Nucleus accumbens (tissue), 56 donors: ENCODE data around the gene PRDM16.
"Not testable (repeated sequence)": the region's sequence is repeated elsewhere in the genome, so short reads cannot be mapped to it uniquely, and the experiment has no call there.

Source experiments
- DNase-seq, 56 donors: peaks; one replicate each; lab custom pipeline; 2025; lab: John Stamatoyannopoulos, UW

PRDM16 gene

DNA sequence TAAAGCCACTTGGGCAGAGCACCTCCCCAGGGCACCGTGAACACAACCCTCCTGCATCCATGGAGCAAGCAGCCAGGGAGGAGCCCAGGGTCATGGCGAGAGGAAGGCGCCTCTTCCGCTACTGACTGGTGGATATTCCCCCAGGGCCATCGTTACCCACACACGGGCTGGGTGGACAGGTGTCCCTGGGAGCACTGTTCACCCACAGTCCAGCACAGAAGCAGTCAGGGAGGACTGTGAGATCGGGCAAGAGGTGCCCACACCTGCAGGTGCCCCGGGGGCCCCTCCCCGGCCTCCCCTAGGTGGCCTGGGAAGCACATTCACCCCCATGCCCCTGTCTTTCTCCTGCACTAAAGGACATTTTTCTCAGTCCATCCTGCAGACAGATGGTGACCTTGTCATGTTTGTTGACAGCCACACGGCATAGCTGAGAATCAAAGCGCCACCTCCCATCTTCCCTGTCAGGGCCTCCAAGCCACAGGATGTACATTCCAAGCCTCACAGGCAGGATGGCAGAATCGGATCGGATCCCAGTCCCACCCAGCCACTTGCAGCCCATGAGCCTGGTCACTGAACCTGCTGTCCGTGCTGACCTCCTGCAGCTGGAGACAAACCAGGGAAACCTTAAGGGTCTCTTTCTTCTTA, 160.2 kb downstream of the PRDM16 start:
- DNase-seq = no peak

DNA sequence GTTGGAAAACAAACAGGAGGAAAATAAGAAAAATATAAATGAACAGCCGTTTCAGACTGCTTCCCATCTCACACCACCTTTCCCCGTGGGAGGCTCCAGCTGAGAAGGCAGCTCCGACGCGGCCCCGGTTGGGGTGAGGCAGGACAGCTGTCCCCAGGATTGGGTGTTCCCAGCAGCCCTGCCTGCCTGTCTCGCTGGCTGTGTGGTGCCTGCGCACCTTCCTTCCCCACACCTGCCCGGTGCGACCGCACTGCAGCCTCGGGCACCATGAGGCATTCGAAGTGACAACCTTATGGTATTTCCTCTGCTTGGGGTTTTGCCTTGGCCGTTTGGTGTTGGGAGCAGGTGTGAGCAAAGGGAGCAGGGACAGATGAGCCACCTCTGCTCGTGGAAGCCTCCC, 161.6 kb downstream of the PRDM16 start:
- DNase-seq = no peak

DNA sequence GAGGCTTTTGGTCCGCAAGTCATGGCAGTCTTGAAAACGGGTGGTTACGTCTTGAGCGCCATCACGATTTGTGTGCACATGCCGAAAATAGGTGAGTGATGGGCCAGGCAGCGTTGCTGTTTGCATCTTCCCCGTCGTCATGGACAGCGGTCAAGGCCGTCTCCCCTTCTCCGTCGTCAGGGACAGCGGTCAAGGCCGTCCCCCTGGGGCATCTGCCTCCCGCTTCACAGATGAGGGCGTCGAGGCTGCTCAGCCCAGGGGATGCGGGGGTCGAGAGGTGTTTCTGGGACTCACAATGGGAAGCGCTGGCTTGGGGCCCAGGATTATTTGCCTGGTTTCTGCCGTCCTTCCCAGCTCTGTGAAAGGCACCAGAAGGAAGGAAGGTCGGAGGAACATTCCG, 162.2 kb downstream of the PRDM16 start:
- no peak for DNase-seq

DNA sequence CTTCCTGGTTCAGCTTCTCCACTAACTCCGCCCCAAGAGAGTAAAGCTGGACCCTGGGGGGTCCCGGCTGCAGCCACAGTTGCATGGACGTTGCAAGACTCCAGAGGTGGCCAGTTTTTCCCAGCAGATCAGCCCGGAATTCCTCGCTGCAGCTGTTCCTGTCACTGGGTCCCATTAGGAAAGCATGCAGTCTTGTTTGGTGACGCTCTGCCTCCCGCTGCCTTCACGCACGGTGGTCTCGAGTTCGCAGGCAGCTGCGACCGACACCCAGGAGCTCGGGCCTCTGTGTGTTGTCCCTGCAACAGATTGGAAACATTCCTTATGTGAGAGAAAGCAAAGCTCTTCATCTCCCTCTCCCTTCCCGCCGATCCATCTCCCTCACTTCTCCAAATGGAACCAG, 162.8 kb downstream of the PRDM16 start:
- no peak for DNase-seq

DNA sequence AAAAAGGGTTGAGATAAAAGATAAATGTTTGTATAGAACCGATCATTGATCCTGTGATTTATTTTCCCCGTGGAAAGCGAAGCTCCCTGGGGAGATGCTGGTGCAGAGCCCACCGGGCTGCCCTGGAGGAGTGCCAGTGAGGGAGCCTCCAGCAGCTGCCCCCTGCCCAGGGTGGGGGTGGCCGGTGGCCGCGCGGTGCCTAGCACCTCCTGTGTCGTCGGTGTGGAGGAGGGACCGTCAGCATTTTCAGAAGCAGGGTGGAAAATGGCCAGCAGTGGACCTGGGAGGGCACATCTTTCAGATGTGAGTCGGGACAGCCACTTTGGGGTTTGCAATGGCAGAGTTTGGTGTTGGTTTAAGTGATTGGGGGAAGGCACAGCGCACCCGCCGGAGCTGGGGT, 164.0 kb downstream of the PRDM16 start:
- no peak for DNase-seq

DNA sequence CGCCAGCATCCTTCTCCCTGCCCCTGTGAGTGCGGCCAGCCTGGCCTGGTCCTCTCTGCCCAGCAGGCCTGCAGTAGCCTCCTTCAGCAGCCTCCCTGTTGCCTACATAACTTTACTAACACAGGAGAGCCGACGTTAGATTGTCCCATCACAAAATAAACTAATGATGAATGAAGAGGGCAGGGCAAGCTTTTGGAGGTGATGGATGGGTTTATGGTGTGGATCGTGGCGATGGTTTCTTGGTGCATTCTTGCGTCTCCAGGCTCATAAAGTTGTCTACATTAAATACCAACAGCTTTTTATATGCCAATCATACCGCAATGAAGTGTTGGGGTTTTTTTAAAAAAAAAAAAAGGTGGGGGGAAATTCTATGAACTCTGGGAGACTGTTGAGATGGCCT, 164.5 kb downstream of the PRDM16 start:
- DNase-seq = no peak

- no peak for DNase-seq
Observed at GRCh38 chr1:3234281-3234680, 165.3 kb downstream of the PRDM16 start.

DNA sequence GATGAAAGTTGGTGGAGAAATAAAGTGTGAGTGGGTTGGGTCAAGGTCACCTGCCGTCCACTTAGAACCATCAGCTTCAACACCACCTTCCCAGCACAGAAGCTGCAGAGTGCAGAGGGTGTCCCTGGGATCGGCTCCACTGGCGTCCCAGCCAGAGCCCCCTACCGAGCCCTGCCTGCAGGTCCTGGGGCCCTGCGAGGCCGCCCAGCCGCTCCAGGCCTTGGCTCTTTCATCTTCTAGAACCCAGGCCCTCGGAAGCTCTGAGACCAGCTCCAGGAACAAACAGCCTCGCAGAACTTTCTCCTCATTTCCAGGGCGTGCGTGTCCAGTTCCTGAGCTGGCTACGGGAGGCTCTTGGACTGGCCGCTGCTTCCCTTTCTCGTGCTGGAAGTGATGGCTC, 166.0 kb downstream of the PRDM16 start:
- no peak for DNase-seq

GRCh38 chr1:3235496-3235895, 166.5 kb downstream of the PRDM16 start:
- DNase-seq = no peak

DNA sequence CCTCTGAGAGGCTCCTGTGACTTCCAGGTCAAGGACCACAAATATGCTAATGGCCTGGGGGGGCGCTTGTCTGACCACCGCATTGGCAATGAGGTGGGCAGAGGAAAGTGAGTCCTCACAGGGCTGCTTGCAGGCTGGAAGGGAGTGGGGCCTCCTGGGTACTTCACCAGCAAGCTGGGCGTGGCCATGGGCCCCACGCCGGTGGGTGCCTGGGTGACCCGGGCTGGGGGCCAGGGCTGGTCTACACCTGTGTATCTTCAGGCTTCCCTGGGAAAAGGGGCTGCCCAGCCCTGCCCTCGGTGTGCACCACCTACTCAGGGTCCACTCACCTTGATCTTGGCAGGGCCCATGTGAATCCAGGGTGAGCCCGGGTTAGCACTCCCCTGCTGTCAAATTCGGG, 167.4 kb downstream of the PRDM16 start:
- no peak for DNase-seq

- no peak for DNase-seq
Observed at GRCh38 chr1:3236955-3237354, 168.0 kb downstream of the PRDM16 start.

DNA sequence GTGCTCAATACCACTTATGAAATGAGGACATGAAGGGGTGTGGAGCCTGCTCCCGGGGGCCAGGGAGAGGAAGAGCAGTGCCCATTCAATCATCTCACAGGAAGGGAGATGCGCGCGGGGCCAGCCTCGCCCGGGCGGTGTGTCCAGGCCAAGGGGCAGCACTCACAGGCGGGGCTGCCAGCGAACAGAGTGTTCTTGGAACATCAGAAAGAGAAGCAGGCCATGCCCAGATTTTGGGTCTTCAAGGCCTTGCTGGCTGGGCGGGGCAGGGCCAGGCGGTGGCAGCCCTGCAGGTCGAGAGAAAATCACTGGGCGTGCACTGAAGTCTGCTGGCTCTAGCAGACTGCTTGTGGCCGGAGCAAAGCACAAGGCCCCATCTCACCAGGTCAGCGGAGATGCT, 168.6 kb downstream of the PRDM16 start:
- peak in 7 of 56 donors; percentile 12 to 55 (median 47) for DNase-seq

DNA sequence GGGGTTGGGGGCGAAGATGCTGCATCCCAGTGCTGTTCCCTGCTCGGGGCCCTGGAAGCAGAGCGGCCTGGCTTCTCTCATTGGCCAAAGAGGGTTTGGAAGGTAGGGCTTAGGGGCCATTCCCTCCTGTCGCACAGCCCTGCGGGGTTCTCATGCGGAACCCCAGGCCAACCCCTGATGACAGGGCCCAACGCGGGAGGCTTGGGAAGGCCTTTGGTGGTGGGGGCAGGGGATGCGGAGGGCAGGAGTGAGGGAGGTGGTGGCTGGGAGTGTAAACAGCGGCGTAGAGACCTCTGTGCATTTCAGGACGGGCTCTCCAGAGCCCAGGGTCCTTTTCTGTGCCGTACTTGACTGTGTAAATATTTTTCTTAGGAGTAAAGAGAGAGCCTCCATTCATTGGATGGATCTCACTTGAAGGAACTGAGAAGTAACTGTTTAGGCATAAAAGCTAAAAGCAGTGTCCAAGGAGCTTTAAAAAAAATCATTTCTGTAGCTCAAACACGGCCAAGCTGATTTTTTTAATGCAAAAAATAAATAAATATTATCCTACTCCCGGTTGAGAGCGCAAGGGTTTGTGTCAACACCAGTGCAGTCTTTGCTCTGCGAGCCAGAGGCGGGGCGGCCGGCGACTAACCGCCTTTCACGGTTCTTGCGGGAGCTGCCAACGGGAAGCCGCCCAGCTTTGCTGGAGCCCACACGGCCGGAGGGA, 169.1 kb downstream of the PRDM16 start:
- peak in 24 of 56 donors; percentile 11 to 69 (median 41) for DNase-seq

DNA sequence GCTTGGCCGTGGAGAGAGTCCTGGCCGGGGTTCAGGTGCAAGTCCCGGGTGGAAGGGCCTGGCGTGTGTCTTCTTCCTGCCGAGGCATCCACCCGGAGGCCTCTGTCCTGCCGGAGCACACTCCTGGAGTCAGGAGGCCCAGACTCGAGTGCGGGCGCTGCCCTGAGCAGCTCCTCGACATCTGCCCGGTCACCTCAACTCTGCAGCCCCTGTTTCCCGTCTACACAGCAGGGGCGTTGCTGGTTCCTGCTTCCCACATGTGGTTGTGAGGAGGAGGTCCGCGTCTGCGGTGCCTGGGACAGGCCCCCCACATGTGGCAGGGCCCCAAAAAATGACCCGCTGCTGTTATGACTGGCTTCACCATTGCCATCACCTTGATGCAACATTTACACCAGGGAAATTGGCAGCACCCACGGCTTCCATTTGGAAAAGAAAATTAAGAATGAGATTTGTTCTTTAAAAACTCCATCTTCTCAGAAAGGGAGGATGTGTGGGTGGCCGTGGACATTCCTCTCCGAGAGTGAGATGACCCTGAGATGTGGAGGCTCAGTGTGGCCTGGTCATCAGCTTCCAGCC, 169.8 kb downstream of the PRDM16 start:
- DNase-seq = peak in 6 of 56 donors; percentile 6 to 37 (median 26)

GRCh38 chr1:3239991-3240390, 171.0 kb downstream of the PRDM16 start:
- DNase-seq = not testable (repeated sequence)

- no peak for DNase-seq
Observed at GRCh38 chr1:3240524-3241235, 171.7 kb downstream of the PRDM16 start.

DNA sequence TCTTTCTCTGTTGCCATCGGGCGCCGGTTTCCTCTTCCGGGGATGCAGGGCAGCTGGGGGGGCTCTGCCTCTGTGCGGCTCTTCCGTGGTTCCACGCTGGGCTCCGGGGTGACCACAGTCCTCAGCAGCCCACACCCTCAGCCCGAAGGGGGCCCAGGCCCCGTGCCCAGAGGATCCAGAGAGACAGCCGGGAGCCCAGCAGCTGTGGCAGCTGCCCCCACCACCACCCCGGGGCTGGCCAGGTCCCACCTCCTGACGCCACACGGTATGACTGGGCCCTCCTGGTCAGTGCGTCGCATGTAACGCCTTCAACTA, 172.2 kb downstream of the PRDM16 start:
- no peak for DNase-seq

DNA sequence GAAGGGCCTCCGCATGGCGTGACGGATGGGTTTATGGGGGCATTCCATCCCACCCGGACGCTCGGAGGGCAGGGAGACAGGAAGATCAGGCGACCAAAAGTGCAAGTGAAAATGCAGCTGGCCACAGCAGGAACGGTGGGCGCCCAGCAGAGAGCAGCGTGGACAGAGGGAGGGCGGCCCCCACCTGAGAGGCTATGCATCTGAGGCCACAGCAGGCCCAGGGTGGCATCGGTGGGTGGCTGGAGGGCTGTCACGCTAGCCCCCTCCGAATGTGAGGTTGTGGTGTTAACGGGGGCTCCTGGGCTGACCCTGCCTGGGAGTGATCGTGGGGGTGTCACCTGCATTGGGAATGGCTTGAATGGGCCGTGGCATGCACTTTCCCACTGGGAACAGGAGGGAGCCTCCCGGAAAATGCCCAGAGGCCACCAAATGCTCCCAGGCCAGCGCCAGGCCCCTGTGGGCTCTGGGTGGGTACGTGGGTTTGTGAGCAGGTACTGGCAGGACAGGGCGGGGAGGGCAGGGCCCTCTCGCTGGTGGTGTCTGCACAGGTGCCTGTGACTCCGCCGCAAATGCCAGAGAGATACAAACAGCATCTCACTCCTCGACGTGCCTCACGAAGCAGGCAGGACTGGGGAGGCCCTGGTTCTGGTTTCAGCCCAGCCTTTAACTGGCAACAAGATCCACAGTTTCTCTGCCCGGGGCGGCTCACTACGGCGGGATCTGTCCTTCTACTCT, 172.8 kb downstream of the PRDM16 start:
- no peak for DNase-seq

GRCh38 chr1:3242408-3243260, 173.6 kb downstream of the PRDM16 start:
- no peak for DNase-seq

DNA sequence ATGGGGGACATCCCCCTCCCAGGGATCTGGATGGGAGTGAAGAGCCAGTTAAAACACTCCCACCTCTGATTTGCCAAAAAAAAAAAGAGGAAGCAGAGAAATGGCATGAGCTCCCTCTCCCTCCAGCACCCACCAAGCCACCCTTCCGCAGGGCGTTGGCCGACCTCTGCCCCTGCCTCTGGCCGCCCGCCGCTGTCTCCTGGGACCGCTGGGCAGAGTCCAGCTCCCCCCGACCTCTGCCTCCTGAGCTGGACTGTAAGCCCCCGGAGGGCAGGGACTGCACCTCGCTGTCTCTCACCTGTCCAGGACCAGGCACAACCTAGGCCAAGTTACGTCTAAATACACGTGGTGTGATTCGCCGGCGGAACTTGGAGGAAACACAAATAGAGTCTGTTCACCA, 174.3 kb downstream of the PRDM16 start:
- no peak for DNase-seq
